HepG2 (cell line): Measurements from ENCODE around the gene TNFSF13B. TPM values are rescaled to one million over a fixed set of nuclear protein-coding genes. Genes with fewer than 3 reads are reported as not detected.
A peak's percentile ranks its signal among the peaks of the same experiment; 100 is the strongest.

Experiments used
- ATAC-seq: fragments of 200-7000 bp; cut with Tn5 transposase; 3 replicates; pipeline ENCODE4 v1.9.1; 2020; ENCODE audit warnings: mild to moderate bottlenecking, moderate library complexity
- BruUV-seq: library from RNA; stranded (reverse); fragments of 400-500 nt; replicated peaks from 2 replicates; lab custom pipeline; 2021; lab: Mats Ljungman, UMichigan
- CTCF ChIA-PET: fragments of 300-600 bp; formaldehyde crosslinking; extraction: SDS; loops from one replicate; lab custom pipeline; 2021; ENCODE audit warnings: low total read pairs, inconsistent platforms, low intra/inter-chr PET ratio; lab: Yijun Ruan, JAX
- POLR2A ChIA-PET: fragments of 350-600 bp; sonication (Branson Sonifier 250); formaldehyde crosslinking; loops from one replicate; lab custom pipeline; 2020; ENCODE audit warnings: antibody characterized with exemption, inconsistent platforms; lab: Yijun Ruan, JAX
- DNase-seq: peaks from one replicate; pipeline ENCODE4 v3.0.0-alpha.2; 2015; ENCODE audit warnings: low spot score
- FAIRE-seq: peaks from 3 replicates; lab custom pipeline; 2011; peaks lifted over from hg19 to GRCh38; lab: Jason Lieb, UNC
- H2AFZ ChIP-seq: one replicate; pipeline ENCODE4 v1.6.1; 2011; ENCODE audit warnings: low read length, inconsistent platforms
- H3K27ac ChIP-seq: fragments of 300-600 bp; 3 replicates; pipeline ENCODE4 v1.8.0; 2011; ENCODE audit warnings: mixed run types, mild to moderate bottlenecking, mixed read lengths, low read length, inconsistent platforms; ENCODE audit not compliant: insufficient read depth; ENCODE audit errors: extremely low read length
- H3K27me3 ChIP-seq, 2 experiments: fragments of 200-600 bp in 1 of 2; 2 replicates in 1 of 2; 3 replicates in 1 of 2; pipeline versions ENCODE4 v1.6.0 to v1.8.0; 2011; ENCODE audit warnings: low read length in 2 of 2, mild to moderate bottlenecking in 2 of 2, moderate library complexity in 2 of 2, inconsistent platforms in 1 of 2; ENCODE audit not compliant: insufficient read depth in 2 of 2, control insufficient read depth in 1 of 2
- H3K36me3 ChIP-seq, 2 experiments: fragments of 200-600 bp in 1 of 2; replicated peaks in 1 of 2; 2 replicates in 1 of 2; 3 replicates in 1 of 2; pipeline versions ENCODE4 v1.5.1 to v1.8.0; 2011; ENCODE audit warnings: low read length in 2 of 2, inconsistent platforms in 1 of 2; ENCODE audit not compliant: insufficient read depth in 2 of 2, control insufficient read depth in 1 of 2
- H3K4me1 ChIP-seq: 2 replicates; pipeline ENCODE4 v1.5.1; 2012; ENCODE audit warnings: low read length, inconsistent platforms; ENCODE audit not compliant: insufficient read depth
- H3K4me2 ChIP-seq: 2 replicates; pipeline ENCODE4 v1.6.0; 2011; ENCODE audit warnings: low read depth, low read length, inconsistent platforms
- H3K4me3 ChIP-seq, 3 experiments: fragments of 200-600 bp in 1 of 3; sonication (generic), shearing (Covaris generic) in 1 of 3; replicated peaks in 1 of 3; 2 replicates each; pipeline ENCODE4 v1.5.1; 2011 to 2016; ENCODE audit warnings: low read length in 3 of 3, inconsistent platforms in 2 of 3, low read depth in 2 of 3, mild to moderate bottlenecking in 2 of 3, control low read depth in 1 of 3, mixed read lengths in 1 of 3; ENCODE audit not compliant: insufficient read depth in 1 of 3
- H3K79me2 ChIP-seq: one replicate; pipeline ENCODE4 v1.6.1; 2011; ENCODE audit warnings: low read length, inconsistent platforms; ENCODE audit not compliant: insufficient read depth
- H3K9ac ChIP-seq: 2 replicates; pipeline ENCODE4 v1.6.0; 2011; ENCODE audit warnings: mild to moderate bottlenecking, low read depth, low read length, inconsistent platforms; ENCODE audit not compliant: insufficient read depth
- H3K9me3 ChIP-seq: 2 replicates; pipeline ENCODE4 v1.5.1; 2012; ENCODE audit warnings: mild to moderate bottlenecking, low read length
- H4K20me1 ChIP-seq: 2 replicates; pipeline ENCODE4 v1.6.0; 2011; ENCODE audit warnings: inconsistent platforms, mild to moderate bottlenecking, low read length, moderate library complexity; ENCODE audit not compliant: insufficient read depth
- CEBPB ChIP-seq: IDR thresholded peaks from 2 replicates; pipeline ENCODE4 v1.6.1; 2011; ENCODE audit warnings: low read depth, low read length, improper control_type of control experiment, borderline replicate concordance
- CTCF ChIP-seq: sonication (generic); formaldehyde crosslinking; IDR thresholded peaks from 2 replicates; pipeline ENCODE4 v1.5.0; 2020; ENCODE audit warnings: mild to moderate bottlenecking, missing genetic modification reagents, moderate library complexity
- HHEX ChIP-seq: IDR thresholded peaks from 2 replicates; pipeline ENCODE4 v1.6.1; 2016; ENCODE audit warnings: control low read depth
- IRF9 ChIP-seq: sonication (generic); formaldehyde crosslinking; IDR thresholded peaks from 2 replicates; pipeline ENCODE4 v1.8.0; 2022; ENCODE audit warnings: missing genetic modification reagents, mild to moderate bottlenecking, borderline replicate concordance
- PITX1 ChIP-seq: sonication (generic); formaldehyde crosslinking; IDR thresholded peaks from 2 replicates; pipeline ENCODE4 v1.5.1; 2020; ENCODE audit warnings: mild to moderate bottlenecking, missing genetic modification reagents
- PRMT3 ChIP-seq: sonication (generic); formaldehyde crosslinking; IDR thresholded peaks from 2 replicates; pipeline ENCODE4 v1.8.1; 2022; ENCODE audit warnings: low read depth, mild to moderate bottlenecking, moderate library complexity, missing genetic modification reagents, borderline replicate concordance
- RAD21 ChIP-seq: fragments of 450-650 bp; formaldehyde crosslinking; IDR thresholded peaks from 2 replicates; pipeline ENCODE4 v1.5.0; 2020; ENCODE audit warnings: mild to moderate bottlenecking
- SKI ChIP-seq: fragments of 450-650 bp; IDR thresholded peaks from one replicate; pipeline ENCODE4 v1.6.1; 2018; ENCODE audit warnings: mild to moderate bottlenecking; ENCODE audit not compliant: partially characterized antibody
- SMC3 ChIP-seq: IDR thresholded peaks from 2 replicates; pipeline ENCODE4 v1.6.1; 2011; ENCODE audit warnings: low read length, improper control_type of control experiment
- STAG1 ChIP-seq: sonication (generic); formaldehyde crosslinking; IDR thresholded peaks from 2 replicates; pipeline ENCODE4 v1.4.0; 2020; ENCODE audit warnings: missing genetic modification reagents
- TEAD3 ChIP-seq: optimal IDR thresholded peaks from 2 replicates; pipeline ENCODE3; 2016; ENCODE audit warnings: borderline replicate concordance
- ZNF235 ChIP-seq: sonication (generic); formaldehyde crosslinking; IDR thresholded peaks from 2 replicates; pipeline ENCODE4 v1.8.1; 2023; ENCODE audit warnings: mild to moderate bottlenecking, missing genetic modification reagents, borderline replicate concordance
- ZNF296 ChIP-seq: sonication (generic); formaldehyde crosslinking; conservative IDR thresholded peaks from 2 replicates; pipeline ENCODE4 v1.5.0; 2020; ENCODE audit warnings: mild to moderate bottlenecking, missing genetic modification reagents
- ZNF30 ChIP-seq: sonication (generic); formaldehyde crosslinking; IDR thresholded peaks from 2 replicates; pipeline ENCODE4 v1.5.0; 2020; ENCODE audit warnings: mild to moderate bottlenecking, missing genetic modification reagents
- ZNF484 ChIP-seq: sonication (generic); formaldehyde crosslinking; IDR thresholded peaks from 2 replicates; pipeline ENCODE4 v1.5.1; 2020; ENCODE audit warnings: mild to moderate bottlenecking, low read depth, missing genetic modification reagents, borderline replicate concordance
- ZNF569 ChIP-seq: sonication (generic); formaldehyde crosslinking; IDR thresholded peaks from 2 replicates; pipeline ENCODE4 v1.5.0; 2020; ENCODE audit warnings: mild to moderate bottlenecking, missing genetic modification reagents, moderate library complexity, borderline replicate concordance
- ZNF75D ChIP-seq: sonication (generic); formaldehyde crosslinking; IDR thresholded peaks from 2 replicates; pipeline ENCODE4 v1.8.1; 2023; ENCODE audit warnings: missing genetic modification reagents, mild to moderate bottlenecking, borderline replicate concordance
- WGBS: methylation state at CpG from one replicate; pipeline ENCODE4 v1.1.6; 2017; ENCODE audit warnings: low lambda C conversion rate; 5-methylcytosine and 5-hydroxymethylcytosine counted together
- in situ Hi-C: cut with HindIII; loops from 2 replicates; pipeline ENCODE4 v1.10.0; 2017; ENCODE audit warnings: low pct_unique_long_range_greater_than_20kb; ENCODE audit not compliant: extremely low pct_ligation_motif_present
- intact Hi-C: fragments of 100-400 bp; cut with micrococcal nuclease; formaldehyde crosslinking; loops from one replicate; pipeline ENCODE4 v1.10.0; 2022; ENCODE audit not compliant: unreplicated experiment
- polyA plus RNA-seq, 8 experiments: library from polyadenylated mRNA; depleted of rRNA in 3 of 8; stranded (reverse) in 7 of 8; unstranded in 1 of 8; fragments of >200 nt; fragmentation: Illumina TruSeq in 4 of 8; extraction: Trizol in 4 of 8; gene quantifications; 2 replicates each; pipeline versions ENCODE4 v1.2.1 to v1.2.3, GENCODE V29; 2011 to 2016; ENCODE audit warnings: low read depth in 4 of 8, missing spikeins in 1 of 8, mixed read lengths in 1 of 8; ENCODE audit not compliant: insufficient read depth in 1 of 8
- total RNA-seq, 5 experiments: library from RNA; depleted of rRNA; stranded (reverse); fragments of >200 nt; fragmentation: Illumina TruSeq; extraction: Trizol; gene quantifications; 2 replicates each; pipeline ENCODE4 v1.2.3, GENCODE V29; 2016; ENCODE audit warnings: low read depth in 1 of 5

TNFSF13B gene
- total and polyA plus RNA-seq, 2 of the 13 experiments (the other 11 are each of a cell fraction or from before 2014, with no cell fraction given): 0.13 to 0.20 TPM

GRCh38 chr13:108316413-108316812 lies 46.9 kb downstream of the TNFSF13B start:
- no peak overlapping the region for H3K9ac ChIP-seq
- H3K4me3 ChIP-seq: no peak overlapping the region
- ATAC-seq (no peak), DNase-seq (no peak), FAIRE-seq (no peak)
- H3K36me3 ChIP-seq: no peaks in the 10 kb centered on the region
- no peak overlapping the region for H3K4me2 ChIP-seq
- no peak overlapping the region for H2AFZ ChIP-seq
- no peak overlapping the region for H3K27ac ChIP-seq
- ChIA-PET POLR2A (no interaction called here), CTCF (no interaction called here)
- 14% methylated on average over 4 of the region's 4 CpGs for WGBS
- in situ Hi-C loops: no loop called here
- no peaks in the 10 kb centered on the region for H3K79me2 ChIP-seq
- intact Hi-C loops: no loop called here
- H3K9me3 ChIP-seq: no peaks in the 10 kb centered on the region
- no peaks in the 10 kb centered on the region for H3K27me3 ChIP-seq
- H4K20me1 ChIP-seq: no peaks in the 10 kb centered on the region
- BruUV-seq: no TSS peak
- TF ChIP-seq ZNF30 (CRISPR knock-in tag) (no peak), ZNF235 (CRISPR knock-in tag) (no peak), PITX1 (CRISPR knock-in tag) (no peak), ZNF569 (no peak), ZNF75D (CRISPR knock-in tag) (no peak), CEBPB (peak; percentile 37; the same call in 1 of the 2 replicates)
- no peaks in the 10 kb centered on the region for H3K4me1 ChIP-seq

GRCh38 chr13:108322206-108322824 lies 52.8 kb downstream of the TNFSF13B start:
- H3K4me2 ChIP-seq: no peak overlapping the region
- no peaks in the 10 kb centered on the region for H3K9me3 ChIP-seq
- no peaks in the 10 kb centered on the region for H3K79me2 ChIP-seq
- peak; percentile 23 for DNase-seq
- no peak overlapping the region for H3K4me3 ChIP-seq
- peak; percentile 49 for FAIRE-seq
- H3K27ac ChIP-seq: no peak overlapping the region
- H3K36me3 ChIP-seq: no peaks in the 10 kb centered on the region
- H4K20me1 ChIP-seq: no peaks in the 10 kb centered on the region
- no TSS peak for BruUV-seq
- intact Hi-C loops (loop anchor here (1.0 to 5.0 kb wide), 3 partner anchors 90 to 575 kb away; no protein-coding TSS in a partner anchor), in situ Hi-C loops (no loop called here)
- H3K4me1 ChIP-seq: no peaks in the 10 kb centered on the region
- WGBS: 2% methylated on average over 2 of the region's 2 CpGs
- ChIA-PET CTCF (interaction anchor here (0.7 to 1.5 kb wide), 4 partner anchors 95 to 574 kb away, joined by 3 to 8 read pairs (median 4); no protein-coding TSS in a partner anchor), POLR2A (no interaction called here)
- no peak overlapping the region for H2AFZ ChIP-seq
- ATAC-seq: peak; percentile 84
- H3K9ac ChIP-seq: no peak overlapping the region
- no peaks in the 10 kb centered on the region for H3K27me3 ChIP-seq
- TF ChIP-seq ZNF484 (CRISPR knock-in tag) (no peak), HHEX (CRISPR knock-in tag) (no peak), SKI (no peak), IRF9 (CRISPR knock-in tag) (no peak), TEAD3 (CRISPR knock-in tag) (no peak), RAD21 (CRISPR knock-in tag) (0 out of 2 replicates have a peak, but pooled peaks have one; percentile 16), ZNF296 (CRISPR knock-in tag) (no peak), CTCF (CRISPR knock-in tag) (peak; percentile 70), SMC3 (peak; percentile 21; the same call in 1 of the 2 replicates), PRMT3 (CRISPR knock-in tag) (no peak), STAG1 (CRISPR knock-in tag) (peak; percentile 70)
